ENCODE measurements around the gene KCND3. TPM values are rescaled to one million over a fixed set of nuclear protein-coding genes. Genes with fewer than 3 reads are reported as not detected.
A peak's percentile ranks its signal among the peaks of the same experiment; 100 is the strongest.

The KCND3 gene
- total RNA-seq, 1 donor from 2014 or later: not detected

DNA sequence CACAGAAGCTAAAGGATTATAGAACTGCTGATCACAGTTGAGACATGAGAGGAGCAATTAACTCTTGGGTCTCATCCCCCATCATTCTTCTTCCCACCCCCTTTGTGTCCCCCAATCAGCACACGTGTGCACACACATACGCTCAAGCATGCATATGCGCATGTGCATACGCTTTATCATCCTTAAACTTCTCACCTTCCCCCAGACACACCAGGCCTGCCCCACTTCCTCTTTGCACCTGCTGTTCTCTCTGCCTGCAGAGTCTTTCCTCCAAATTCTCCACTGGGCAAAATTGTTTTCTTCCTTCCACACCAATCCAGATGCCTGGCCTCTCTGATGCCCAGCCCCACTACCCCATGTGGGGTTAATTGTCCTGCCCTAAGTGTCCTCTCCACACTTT, 13.0 kb upstream of the KCND3 start:
- TF ChIP-seq, protein P1, sequence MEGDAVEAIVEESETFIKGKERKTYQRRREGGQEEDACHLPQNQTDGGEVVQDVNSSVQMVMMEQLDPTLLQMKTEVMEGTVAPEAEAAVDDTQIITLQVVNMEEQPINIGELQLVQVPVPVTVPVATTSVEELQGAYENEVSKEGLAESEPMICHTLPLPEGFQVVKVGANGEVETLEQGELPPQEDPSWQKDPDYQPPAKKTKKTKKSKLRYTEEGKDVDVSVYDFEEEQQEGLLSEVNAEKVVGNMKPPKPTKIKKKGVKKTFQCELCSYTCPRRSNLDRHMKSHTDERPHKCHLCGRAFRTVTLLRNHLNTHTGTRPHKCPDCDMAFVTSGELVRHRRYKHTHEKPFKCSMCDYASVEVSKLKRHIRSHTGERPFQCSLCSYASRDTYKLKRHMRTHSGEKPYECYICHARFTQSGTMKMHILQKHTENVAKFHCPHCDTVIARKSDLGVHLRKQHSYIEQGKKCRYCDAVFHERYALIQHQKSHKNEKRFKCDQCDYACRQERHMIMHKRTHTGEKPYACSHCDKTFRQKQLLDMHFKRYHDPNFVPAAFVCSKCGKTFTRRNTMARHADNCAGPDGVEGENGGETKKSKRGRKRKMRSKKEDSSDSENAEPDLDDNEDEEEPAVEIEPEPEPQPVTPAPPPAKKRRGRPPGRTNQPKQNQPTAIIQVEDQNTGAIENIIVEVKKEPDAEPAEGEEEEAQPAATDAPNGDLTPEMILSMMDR (conservative IDR thresholded peaks at IDR 0.05; ENCODE audit: low read depth, low read length): no peak
- H3K4me3 ChIP-seq (ENCODE audit: low read depth, low read length): no peak overlapping the region
- DNase-seq (ENCODE audit: low read depth): no peak

DNA sequence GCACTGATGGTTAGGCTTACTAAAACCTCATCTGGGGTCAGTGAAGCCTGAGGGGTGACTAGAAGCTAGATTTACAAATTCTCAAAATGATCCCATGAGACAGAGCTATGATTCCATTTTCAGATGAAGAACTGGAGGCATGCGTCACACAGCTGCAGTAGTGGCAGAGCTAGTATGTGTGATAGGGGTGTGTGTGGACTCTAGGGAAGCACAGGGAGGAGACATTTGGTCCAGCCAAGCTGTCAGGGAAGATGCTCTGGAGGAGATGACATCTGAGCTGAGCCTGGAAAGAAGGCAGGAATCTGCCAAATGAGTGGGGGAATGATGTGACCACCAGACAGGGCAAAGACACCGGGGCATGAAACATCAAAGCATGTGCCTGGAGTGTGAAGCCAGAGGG, 12.0 kb upstream of the KCND3 start:
- no peak for DNase-seq (ENCODE audit: low read depth)
- no peak overlapping the region for H3K4me3 ChIP-seq (ENCODE audit: low read depth, low read length)
- TF ChIP-seq, protein P1 (conservative IDR thresholded peaks at IDR 0.05; ENCODE audit: low read depth, low read length): no peak

DNA sequence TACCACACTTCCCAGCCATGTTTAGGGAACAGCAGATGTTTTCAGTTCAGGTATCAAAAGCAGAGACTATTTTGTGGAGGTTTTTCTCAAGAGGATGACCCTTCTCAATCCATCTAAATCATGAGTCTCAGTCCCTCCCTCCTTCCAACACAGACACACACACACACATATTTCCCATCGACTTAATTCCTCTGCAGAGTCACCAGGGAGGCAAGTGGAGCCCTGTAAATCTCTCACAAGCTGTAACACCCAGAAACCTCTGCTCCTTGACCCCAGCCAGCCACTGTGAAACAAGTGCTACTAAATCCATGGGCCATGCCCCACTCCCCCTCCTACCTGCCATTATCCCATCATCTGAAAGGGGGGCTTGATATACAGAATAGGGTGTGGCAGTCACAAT, 10.6 kb upstream of the KCND3 start:
- DNase-seq (ENCODE audit: low read depth): no peak
- H3K4me3 ChIP-seq (ENCODE audit: low read depth, low read length): no peak overlapping the region
- TF ChIP-seq, protein P1 (conservative IDR thresholded peaks at IDR 0.05; ENCODE audit: low read depth, low read length): no peak

DNA sequence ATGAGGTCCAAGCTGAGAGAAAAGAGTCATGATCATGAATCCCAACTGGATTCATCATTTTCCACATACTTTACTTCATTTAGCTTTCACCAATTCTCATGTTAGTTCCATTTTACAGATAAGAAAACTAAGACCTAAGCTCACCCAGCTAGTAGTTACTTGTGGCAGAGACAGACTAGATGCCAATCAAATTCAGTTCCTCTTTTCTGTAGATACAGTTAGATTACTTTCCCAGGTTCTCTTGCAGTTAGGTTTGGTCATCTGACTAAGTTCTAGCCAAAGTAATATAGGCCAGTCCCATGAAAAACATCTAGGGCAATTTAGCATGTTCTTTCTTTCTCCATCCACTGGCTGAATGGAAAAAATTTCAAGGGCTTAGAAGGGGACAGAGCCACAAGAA, 8.9 kb upstream of the KCND3 start:
- DNase-seq (ENCODE audit: low read depth): no peak
- TF ChIP-seq, protein P1 (conservative IDR thresholded peaks at IDR 0.05; ENCODE audit: low read depth, low read length): no peak
- H3K4me3 ChIP-seq (ENCODE audit: low read depth, low read length): no peak overlapping the region

DNA sequence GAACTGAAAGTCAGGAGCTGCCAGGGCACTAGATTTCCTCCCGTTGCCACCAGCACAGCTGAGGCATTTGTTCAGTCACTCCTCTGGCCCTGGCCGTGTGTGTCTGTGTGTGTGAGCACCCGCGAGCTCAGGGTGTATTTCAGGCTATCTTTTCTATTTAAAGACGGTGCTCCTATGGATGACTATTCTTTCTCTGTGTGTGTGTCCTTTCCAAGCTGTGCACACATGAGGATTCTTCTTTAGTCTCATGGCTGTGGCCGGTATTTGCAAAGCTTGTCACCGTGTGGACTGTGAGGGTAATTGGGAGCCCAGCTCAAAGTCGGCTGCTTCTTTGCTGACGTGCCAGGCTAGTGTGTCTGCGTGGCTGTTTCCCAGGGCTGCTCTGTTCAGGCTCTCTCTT, 3.0 kb upstream of the KCND3 start:
- DNase-seq (ENCODE audit: low read depth): no peak
- TF ChIP-seq, protein P1 (conservative IDR thresholded peaks at IDR 0.05; ENCODE audit: low read depth, low read length): no peak
- H3K4me3 ChIP-seq (ENCODE audit: low read depth, low read length): no peak overlapping the region

DNA sequence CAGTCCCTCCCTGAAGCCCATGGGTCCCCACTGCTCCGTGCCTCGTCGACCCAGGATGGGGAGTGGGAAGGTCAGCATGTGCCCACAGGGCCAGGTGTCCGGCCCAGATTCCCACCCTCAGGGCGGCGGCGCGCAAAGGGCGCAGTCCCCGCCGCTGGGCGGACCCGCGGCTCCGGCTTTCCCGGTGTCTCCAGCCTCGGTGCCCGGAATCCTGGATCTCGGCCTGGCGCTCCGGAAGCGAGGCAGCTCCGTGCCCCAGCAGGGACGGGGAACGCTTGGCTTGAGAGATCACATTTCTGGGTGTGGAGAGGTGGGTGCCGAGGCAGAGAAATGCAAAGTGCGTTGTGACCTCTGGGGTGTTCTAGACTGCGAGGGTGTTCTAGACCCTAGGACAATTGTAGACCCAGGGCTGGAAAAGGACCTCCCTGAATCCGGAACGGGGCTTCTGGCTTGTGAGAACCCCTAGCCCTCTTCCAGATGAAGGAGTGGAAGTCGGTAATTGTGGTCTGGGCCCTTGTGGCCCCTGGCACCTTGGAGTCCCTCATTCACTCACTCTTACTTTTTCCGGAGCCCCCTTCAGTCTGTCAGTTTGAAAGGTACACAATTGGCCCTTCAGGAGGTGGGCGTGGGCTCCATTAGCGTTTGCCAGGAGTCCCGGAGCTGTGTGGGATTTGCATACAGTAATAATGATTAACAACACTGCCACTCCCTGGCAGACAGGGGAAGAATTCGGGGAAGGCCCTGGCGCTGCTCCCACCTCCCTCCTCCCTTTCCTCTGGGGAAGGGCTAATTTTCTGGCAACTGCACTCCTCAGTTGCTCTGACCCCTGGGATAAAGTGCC, 1.6 kb upstream of the KCND3 start:
- DNase-seq (ENCODE audit: low read depth): no peak
- TF ChIP-seq, protein P1 (conservative IDR thresholded peaks at IDR 0.05; ENCODE audit: low read depth, low read length): no peak
- peak overlapping the region; percentile 44 for H3K4me3 ChIP-seq (ENCODE audit: low read depth, low read length)
